HAP-1 (cell line): ENCODE measurements around the gene PADI2.
A peak's percentile ranks its signal among the peaks of the same experiment; 100 is the strongest.

Experiments used
- DNase-seq, 2 experiments: peaks; one replicate each; pipeline ENCODE4 v3.0.0-alpha.2; 2016 to 2020; ENCODE audit warnings: low spot score in 2 of 2
- H3K27me3 ChIP-seq: fragments of 250-450 bp; sonication (Bioruptor Pico); 2 replicates; pipeline ENCODE4 v1.5.1; 2020; ENCODE audit warnings: low read depth, mild to moderate bottlenecking, moderate library complexity
- H3K36me3 ChIP-seq: fragments of 250-450 bp; sonication (Bioruptor Pico); replicated peaks from 2 replicates; pipeline ENCODE4 v1.5.1; 2020; ENCODE audit warnings: mild to moderate bottlenecking
- H3K4me1 ChIP-seq: fragments of 250-450 bp; sonication (Bioruptor Pico); 2 replicates; pipeline ENCODE4 v1.5.1; 2020; ENCODE audit warnings: mild to moderate bottlenecking
- H3K4me3 ChIP-seq: fragments of 250-450 bp; sonication (Bioruptor Pico); 2 replicates; pipeline ENCODE4 v1.5.1; 2020; ENCODE audit warnings: mild to moderate bottlenecking, moderate library complexity
- H3K9me3 ChIP-seq: fragments of 250-450 bp; sonication (Bioruptor Pico); 2 replicates; pipeline ENCODE4 v1.5.1; 2020; ENCODE audit warnings: mild to moderate bottlenecking, moderate library complexity
- in situ Hi-C: fragments of 300-500 bp; cut with MboI; formaldehyde crosslinking; loops from 3 replicates; pipeline ENCODE4 v1.14.3; 2020; ENCODE audit warnings: low sequenced_read_pairs, inconsistent platforms, mixed read lengths

Gene PADI2

DNA sequence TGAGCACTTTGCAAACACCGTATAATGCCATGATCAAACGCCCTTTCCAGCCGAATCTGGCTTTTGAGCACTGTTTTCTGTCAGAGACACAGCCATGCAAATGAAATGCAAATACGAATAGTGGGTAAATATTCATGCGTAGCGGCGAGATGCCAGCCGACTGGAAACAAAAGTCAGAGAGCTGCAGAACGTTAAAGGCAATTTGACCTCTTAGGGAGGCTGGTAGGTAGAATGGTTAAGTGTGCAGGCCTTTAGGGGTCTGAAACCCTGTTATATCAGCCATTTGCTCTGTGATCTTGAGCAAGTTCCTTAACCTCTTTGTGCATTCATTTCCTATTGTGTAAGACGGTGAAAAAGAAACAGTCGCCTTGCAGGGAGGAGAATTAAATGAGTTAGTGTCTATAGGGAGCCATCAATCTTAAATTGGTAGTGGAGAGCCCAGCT, 58.9 kb downstream of the PADI2 start:
- in situ Hi-C loops: loop anchor here (5.0 kb wide), 1 partner anchor 177 kb away; no protein-coding TSS in a partner anchor
- no peak overlapping the region for H3K4me3 ChIP-seq
- no peaks in the 10 kb centered on the region for H3K36me3 ChIP-seq
- peaks cover 6% of the 10 kb centered on the region for H3K4me1 ChIP-seq
- H3K27me3 ChIP-seq: no peaks in the 10 kb centered on the region
- H3K9me3 ChIP-seq: peaks cover 4% of the 10 kb centered on the region
- DNase-seq: no peak

DNA sequence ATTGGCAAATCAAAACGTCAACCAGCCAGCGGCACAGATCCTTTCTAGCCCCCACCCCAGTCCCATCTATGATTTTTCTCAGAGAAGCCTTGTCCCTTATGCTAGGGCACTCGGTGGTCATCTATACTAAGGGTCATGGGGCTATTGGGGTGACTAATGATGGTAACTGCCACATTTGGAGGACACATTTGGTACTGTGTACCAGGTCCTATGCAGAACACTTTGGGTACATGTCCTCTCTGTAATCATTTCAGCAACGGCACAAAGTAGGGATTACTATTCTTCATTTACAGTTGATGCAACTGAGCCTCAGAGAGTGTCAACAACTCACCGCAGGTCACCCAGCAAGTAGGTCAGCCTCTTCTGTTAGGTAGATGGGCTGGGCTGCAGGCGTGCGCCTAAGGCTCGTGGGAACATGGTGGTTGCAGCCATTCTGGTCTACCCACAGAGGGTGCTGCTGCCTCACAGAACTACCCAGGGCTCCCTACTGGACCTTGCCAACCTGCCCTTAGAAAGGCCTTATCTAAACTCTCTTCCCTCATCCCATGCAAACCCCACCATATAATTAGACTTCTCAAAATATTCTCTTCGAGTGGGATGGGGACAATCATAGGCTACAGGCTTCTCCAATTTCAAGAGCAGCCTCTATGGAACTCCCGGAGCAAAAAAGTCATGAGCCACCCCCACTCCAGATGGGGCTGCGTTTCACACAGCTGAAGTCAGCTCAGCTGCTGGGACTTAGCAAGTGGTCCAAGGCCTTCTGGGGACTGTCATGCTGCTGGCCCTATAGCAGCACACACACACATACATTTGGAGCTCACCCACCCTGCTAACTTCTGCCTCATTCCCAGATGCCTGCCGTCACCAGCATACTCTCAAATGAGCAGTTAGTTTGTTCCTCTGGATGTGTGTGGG, 59.6 kb downstream of the PADI2 start:
- DNase-seq: peak; percentile 47 to 78

DNA sequence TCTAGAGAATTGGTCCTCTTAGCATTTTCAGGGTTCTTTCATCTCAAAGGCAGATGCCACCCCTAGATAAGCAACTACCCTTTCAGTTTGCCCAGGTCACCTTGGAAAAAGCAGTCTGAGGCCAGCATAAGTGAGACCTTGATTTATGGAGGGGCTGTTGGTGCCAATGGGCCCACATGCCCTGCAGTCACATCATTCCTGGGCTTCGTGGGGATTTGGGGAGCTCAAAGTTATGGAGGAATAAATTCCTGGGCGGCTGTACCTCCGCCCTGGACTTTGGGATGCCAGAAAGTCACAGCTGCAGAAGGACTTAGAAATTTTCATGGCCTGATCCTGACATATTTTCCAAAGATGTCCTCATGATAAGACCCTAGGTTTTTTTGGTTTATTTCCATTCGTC, 62.7 kb downstream of the PADI2 start:
- no peaks in the 10 kb centered on the region; the same call in 1 of the 2 replicates for H3K36me3 ChIP-seq
- no peaks in the 10 kb centered on the region for H3K9me3 ChIP-seq
- H3K4me3 ChIP-seq: no peak overlapping the region
- no peaks in the 10 kb centered on the region for H3K27me3 ChIP-seq
- H3K4me1 ChIP-seq: peaks cover 15% of the 10 kb centered on the region
- in situ Hi-C loops: no loop called here
- no peak for DNase-seq

More for the DNA sequence above, 59.6 kb downstream of the PADI2 start:
- H3K4me1 ChIP-seq: peaks cover 6% of the 10 kb centered on the region
- in situ Hi-C loops: loop anchor here (5.0 kb wide), 1 partner anchor 178 kb away; no protein-coding TSS in a partner anchor
- H3K27me3 ChIP-seq: no peaks in the 10 kb centered on the region
- H3K4me3 ChIP-seq: no peak overlapping the region
- no peaks in the 10 kb centered on the region for H3K36me3 ChIP-seq
- no peaks in the 10 kb centered on the region; the same call in 1 of the 2 replicates for H3K9me3 ChIP-seq

DNA sequence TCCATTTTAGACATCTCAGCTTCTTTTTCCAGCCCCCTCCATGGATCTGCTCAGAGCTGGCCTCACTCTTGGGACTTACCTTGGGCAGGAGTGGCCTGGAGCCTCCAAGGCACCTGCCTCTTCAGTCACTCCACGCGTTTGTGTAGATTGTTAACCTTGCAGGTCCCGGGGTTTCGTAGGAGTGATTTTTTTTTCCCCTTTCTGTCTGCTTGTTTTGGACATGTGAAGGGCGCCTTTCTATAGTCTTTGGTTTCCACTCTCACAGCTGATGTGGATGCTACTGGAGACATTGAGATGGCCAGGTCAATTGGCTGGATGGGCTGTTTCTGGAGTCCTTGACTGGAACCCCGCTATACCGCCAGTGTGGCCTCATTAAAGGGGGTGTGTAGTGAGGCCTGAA, 63.5 kb downstream of the PADI2 start:
- no peak for DNase-seq
- H3K9me3 ChIP-seq: no peaks in the 10 kb centered on the region
- peaks cover 7% of the 10 kb centered on the region for H3K36me3 ChIP-seq
- in situ Hi-C loops: no loop called here
- no peaks in the 10 kb centered on the region for H3K27me3 ChIP-seq
- H3K4me1 ChIP-seq: peaks cover 20% of the 10 kb centered on the region
- H3K4me3 ChIP-seq: no peak overlapping the region

DNA sequence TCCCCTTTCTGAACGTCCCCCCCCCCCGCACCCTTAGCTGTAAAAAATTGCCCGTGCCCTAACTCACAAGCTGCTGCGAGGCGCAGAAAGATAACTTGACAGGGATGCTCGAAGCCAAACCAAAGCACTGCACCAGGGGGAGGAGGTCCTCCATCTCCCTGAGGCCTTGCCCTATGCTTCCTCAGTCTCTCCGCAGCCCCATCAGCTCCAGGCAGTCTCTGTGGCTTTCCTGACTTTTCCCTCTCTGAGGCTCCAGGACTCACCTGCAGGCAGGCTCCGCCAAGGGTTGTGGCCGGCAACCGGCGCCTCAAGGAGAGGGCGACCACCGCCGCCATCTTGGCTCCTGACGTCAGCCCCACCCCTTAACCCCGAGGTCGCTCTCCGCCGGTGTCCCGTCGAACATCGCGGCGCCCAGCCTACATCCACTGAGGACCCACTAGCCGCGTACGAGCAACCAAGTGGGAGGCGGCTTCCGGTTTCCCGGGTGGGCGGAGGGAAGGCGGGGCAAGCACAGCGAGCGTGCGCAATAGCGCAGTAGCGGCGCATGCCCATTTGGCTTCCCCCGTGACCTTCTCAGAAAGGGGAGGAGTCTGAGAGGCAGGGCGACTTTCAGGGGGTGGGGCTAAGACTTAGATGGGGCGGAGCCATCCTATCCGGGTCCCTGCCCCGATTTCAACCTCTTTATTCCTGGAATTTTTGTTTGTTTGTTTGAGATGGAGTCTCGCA, 65.4 kb downstream of the PADI2 start, which contains the start of gene SDHB:
Gene SDHB (minus strand): TSS at position 348 of the 726 bp plus-strand sequence. CDS start 13 bp downstream, at position 335.
- peak; percentile 95 to 99 for DNase-seq
- in situ Hi-C loops: loop anchor here (5.0 kb wide), 1 partner anchor 97 kb away; no protein-coding TSS in a partner anchor
- H3K36me3 ChIP-seq: peaks cover 14% of the 10 kb centered on the region
- H3K4me3 ChIP-seq: peak within 1 kb of the TSS; percentile 72
- no peaks in the 10 kb centered on the region for H3K9me3 ChIP-seq
- no peaks in the 10 kb centered on the region for H3K27me3 ChIP-seq
- H3K4me1 ChIP-seq: peaks cover 14% of the 10 kb centered on the region

DNA sequence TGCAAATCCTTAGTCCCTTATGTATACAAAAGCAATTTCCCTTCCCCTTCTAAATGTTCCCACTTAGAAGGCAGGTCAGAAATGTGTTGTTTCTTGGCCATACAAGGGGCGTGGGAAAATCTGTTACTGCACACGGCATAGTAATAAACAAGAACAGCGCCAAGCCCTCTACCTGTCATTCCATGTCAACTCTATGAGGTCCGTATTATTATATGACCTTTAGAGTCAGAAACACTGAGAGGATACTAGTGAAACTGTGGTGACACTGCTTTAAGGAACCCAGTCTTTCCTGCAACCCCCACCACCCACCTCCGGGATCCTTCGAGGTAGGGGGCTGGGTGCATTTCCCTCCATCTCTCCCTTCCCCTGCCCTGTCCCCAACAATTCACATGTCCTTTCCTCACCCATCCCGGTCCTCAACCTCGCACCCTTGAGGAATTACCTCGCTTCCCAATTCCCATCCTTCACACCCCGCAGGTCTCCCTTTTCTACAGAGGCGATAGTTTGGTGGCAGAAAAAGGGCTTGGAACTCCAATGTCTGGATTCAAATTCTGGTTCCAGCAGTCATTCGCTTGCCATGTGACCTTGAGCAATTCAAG, 66.1 kb downstream of the PADI2 start:
- in situ Hi-C loops: loop anchor here (5.0 kb wide), 1 partner anchor 96 kb away; no protein-coding TSS in a partner anchor
- peaks cover 14% of the 10 kb centered on the region for H3K36me3 ChIP-seq
- peak overlapping the region; percentile 72 for H3K4me3 ChIP-seq
- no peaks in the 10 kb centered on the region for H3K9me3 ChIP-seq
- no peaks in the 10 kb centered on the region for H3K27me3 ChIP-seq
- peaks cover 14% of the 10 kb centered on the region for H3K4me1 ChIP-seq
- no peak for DNase-seq

DNA sequence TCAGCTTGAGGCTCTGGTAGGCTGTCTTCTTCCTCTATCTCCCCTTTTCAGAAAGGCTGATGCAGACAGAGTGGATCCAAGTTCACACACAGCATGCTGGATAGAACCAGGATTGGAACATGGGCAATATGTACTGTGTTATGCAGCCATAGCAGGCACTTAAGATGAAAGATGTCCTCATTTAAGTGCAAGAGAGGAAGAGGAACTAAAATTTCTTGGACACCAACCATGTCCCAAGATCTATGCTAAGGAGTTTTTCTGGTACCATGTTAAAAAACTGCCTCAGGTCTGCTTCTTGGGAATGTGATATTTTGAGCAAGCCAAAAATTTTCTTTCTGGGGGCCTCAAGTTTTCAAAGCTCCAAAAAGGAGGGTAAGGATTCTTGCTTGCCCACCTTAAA, 66.6 kb downstream of the PADI2 start:
- Histone ChIP-seq H3K27me3 (no peaks in the 10 kb centered on the region), H3K4me1 (peaks cover 14% of the 10 kb centered on the region), H3K4me3 (peak overlapping the region; percentile 72), H3K36me3 (peaks cover 14% of the 10 kb centered on the region), H3K9me3 (no peaks in the 10 kb centered on the region)
- DNase-seq: no peak
- in situ Hi-C loops: loop anchor here (5.0 kb wide), 1 partner anchor 95 kb away; no protein-coding TSS in a partner anchor

DNA sequence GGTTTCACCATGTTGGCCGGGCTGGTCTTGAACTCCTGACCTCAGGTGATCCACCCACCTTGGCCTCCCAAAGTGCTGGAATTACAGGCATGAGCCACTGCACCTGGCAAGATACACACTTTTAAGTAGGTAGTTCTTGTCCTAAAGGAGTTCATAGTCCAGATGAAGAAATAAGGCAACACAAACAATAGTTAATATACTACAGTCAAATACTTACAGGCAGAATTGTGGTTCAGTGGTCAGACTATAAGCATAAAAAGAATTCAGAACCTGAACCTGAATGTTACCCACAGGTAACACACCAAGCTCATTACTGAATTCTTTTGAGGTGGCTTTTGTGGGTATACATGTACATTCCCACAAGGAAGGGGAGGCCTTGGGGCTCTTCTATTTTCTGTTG, 67.2 kb downstream of the PADI2 start:
- in situ Hi-C loops: loop anchor here (5.0 kb wide), 1 partner anchor 95 kb away; no protein-coding TSS in a partner anchor
- Histone ChIP-seq H3K27me3 (no peaks in the 10 kb centered on the region), H3K36me3 (peaks cover 14% of the 10 kb centered on the region), H3K4me1 (peaks cover 14% of the 10 kb centered on the region), H3K9me3 (no peaks in the 10 kb centered on the region), H3K4me3 (no peak overlapping the region; the same call in 1 of the 2 replicates)
- DNase-seq: no peak

DNA sequence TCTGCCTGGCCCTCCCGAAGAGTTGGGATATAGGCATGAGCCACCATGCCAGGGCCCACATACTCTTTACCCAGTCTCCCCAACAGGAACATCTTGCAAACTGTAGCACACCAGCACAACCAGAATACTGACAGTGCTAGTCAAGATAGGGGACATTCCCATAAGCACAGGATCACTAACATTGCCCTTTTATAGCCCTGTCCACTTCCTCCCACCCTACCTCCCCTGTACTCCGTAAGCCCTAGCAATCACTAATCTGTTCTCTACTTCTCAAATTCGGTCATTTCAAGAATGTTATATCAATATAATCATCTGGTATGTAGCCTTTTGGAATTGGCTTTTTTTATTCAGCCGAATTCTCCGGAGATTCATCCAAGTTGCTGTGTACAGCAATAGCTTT, 71.3 kb downstream of the PADI2 start:
- no peak overlapping the region for H3K4me3 ChIP-seq
- peaks cover 38% of the 10 kb centered on the region for H3K36me3 ChIP-seq
- no peaks in the 10 kb centered on the region for H3K9me3 ChIP-seq
- no peak for DNase-seq
- no peaks in the 10 kb centered on the region for H3K27me3 ChIP-seq
- in situ Hi-C loops: loop anchor here (10.0 kb wide), 1 partner anchor 423 kb away; no protein-coding TSS in a partner anchor
- H3K4me1 ChIP-seq: peaks cover 20% of the 10 kb centered on the region

DNA sequence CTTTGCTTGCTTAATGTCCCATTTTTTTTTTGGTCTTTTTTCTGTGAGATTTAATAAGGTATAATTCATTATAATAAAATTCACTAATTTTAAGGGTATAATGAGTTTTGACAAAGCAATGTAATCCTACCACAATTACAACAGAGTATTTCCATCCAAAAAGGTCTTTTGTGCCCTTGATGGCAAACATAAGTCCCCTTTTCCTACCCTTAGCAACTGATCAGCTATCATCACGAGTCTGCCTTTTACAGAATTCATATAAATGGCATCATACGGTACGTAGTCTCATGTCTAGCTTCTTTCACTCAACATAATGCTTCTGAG, 73.0 kb downstream of the PADI2 start:
- Histone ChIP-seq H3K4me3 (no peak overlapping the region), H3K9me3 (no peaks in the 10 kb centered on the region), H3K36me3 (peaks cover 46% of the 10 kb centered on the region), H3K4me1 (peaks cover 10% of the 10 kb centered on the region), H3K27me3 (no peaks in the 10 kb centered on the region)
- in situ Hi-C loops: loop anchor here (10.0 kb wide), 1 partner anchor 421 kb away; no protein-coding TSS in a partner anchor
- DNase-seq: no peak

DNA sequence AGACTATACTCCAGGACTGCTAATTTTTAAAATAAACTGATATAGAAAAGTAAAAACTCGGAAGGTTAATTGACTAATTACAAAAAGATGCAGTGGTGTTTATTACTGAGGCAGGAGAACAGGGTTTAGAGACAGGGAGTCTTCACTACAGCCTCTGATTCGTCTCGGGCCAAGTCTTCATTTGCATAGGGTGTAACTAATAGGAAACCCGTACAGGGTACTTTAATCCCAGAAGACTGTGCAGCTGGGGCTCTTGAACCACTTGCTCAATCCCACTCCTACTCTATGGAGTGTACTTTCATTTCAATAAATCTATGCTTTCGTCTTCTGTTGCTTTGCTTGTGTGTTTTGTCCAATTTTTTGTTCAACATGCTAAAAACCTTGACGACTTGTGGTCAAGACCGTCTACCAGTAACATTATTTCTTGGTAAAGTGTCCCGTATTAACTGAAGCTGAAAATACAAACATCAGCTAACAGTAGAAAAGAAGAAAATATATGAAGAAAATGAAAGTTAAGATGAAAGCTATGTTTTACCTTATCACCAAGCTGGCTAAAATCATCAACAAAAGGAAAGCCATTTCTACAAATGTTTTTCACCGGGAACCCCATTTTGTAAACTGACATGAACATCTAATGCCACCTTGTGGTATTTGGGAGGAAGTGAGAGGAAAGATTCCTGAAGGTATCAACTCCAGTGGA, 73.5 kb downstream of the PADI2 start:
- in situ Hi-C loops: loop anchor here (10.0 kb wide), 1 partner anchor 421 kb away; no protein-coding TSS in a partner anchor
- Histone ChIP-seq H3K4me1 (peaks cover 6% of the 10 kb centered on the region), H3K27me3 (no peaks in the 10 kb centered on the region), H3K4me3 (0 out of 2 replicates have a peak overlapping the region, but pooled peaks have one; percentile 2), H3K36me3 (peaks cover 46% of the 10 kb centered on the region), H3K9me3 (no peaks in the 10 kb centered on the region)
- DNase-seq: peak; percentile 23 to 81

DNA sequence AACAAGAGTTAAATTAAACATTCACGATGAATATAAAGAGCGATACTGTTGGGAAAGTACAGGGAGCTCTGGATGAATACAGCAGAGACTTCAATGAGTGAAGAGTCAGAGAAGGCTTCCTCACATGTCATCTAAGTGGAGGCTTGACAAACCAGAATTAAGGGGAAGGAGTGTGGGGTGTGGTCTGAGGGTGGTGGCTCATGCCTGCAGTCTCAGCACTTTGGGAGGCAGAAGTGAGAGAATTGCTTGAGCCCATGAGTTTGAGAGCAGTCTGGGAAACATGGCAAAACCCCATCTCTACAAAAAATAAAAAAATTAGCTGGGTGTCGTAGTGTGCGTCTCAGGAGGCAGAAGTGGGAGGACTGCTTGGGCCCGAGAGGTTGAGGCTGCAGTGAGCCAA, 74.1 kb downstream of the PADI2 start:
- Histone ChIP-seq H3K36me3 (peaks cover 49% of the 10 kb centered on the region), H3K4me3 (no peak overlapping the region), H3K4me1 (peaks cover 6% of the 10 kb centered on the region), H3K27me3 (no peaks in the 10 kb centered on the region), H3K9me3 (no peaks in the 10 kb centered on the region)
- no peak for DNase-seq
- in situ Hi-C loops: loop anchor here (10.0 kb wide), 1 partner anchor 420 kb away; no protein-coding TSS in a partner anchor
